OCI-LY1 (cell line): ENCODE data around the gene SPECC1L.
"Not testable (repeated sequence)": the region's sequence is repeated elsewhere in the genome, so short reads cannot be mapped to it uniquely, and the experiment has no call there.

Source experiments
- H2AFZ ChIP-seq: fragments of 200-600 bp; sonication (generic), shearing (Covaris generic); 2 replicates; pipeline ENCODE4 v1.6.0; 2014; ENCODE audit warnings: antibody characterized with exemption, mild to moderate bottlenecking, low read length
- H3F3A ChIP-seq: fragments of 200-600 bp; sonication (generic), shearing (Covaris generic); 2 replicates; pipeline ENCODE4 v1.6.0; 2014; ENCODE audit warnings: mild to moderate bottlenecking, antibody characterized with exemption, low read length, moderate library complexity; ENCODE audit not compliant: insufficient read depth
- H3K27ac ChIP-seq: fragments of 200-600 bp; sonication (generic); 2 replicates; pipeline ENCODE4 v1.5.1; 2014; ENCODE audit warnings: low read length, mixed run types, mild to moderate bottlenecking, low read depth; ENCODE audit not compliant: poor library complexity, severe bottlenecking
- H3K27me3 ChIP-seq: fragments of 200-600 bp; sonication (generic); 2 replicates; pipeline ENCODE4 v1.6.0; 2014; ENCODE audit warnings: antibody characterized with exemption, mild to moderate bottlenecking, low read length, moderate library complexity; ENCODE audit not compliant: insufficient read depth
- H3K36me3 ChIP-seq: fragments of 200-600 bp; sonication (generic); 2 replicates; pipeline ENCODE4 v1.6.1; 2014; ENCODE audit warnings: mild to moderate bottlenecking, antibody characterized with exemption, low read length, moderate library complexity, mixed read lengths; ENCODE audit not compliant: insufficient read depth
- H3K4me1 ChIP-seq: fragments of 200-600 bp; sonication (generic); 2 replicates; pipeline ENCODE4 v1.5.1; 2014; ENCODE audit warnings: mild to moderate bottlenecking, low read length, moderate library complexity; ENCODE audit not compliant: insufficient read depth, severe bottlenecking
- H3K4me2 ChIP-seq: fragments of 200-600 bp; sonication (generic), shearing (Covaris generic); 2 replicates; pipeline ENCODE4 v1.6.1; 2014; ENCODE audit warnings: low read length
- H3K4me3 ChIP-seq: fragments of 200-600 bp; sonication (generic); 2 replicates; pipeline ENCODE4 v1.5.1; 2014; ENCODE audit warnings: low read length, low read depth, mild to moderate bottlenecking, mixed read lengths; ENCODE audit not compliant: poor library complexity, severe bottlenecking
- H3K79me2 ChIP-seq: fragments of 200-600 bp; shearing (Covaris generic); 2 replicates; pipeline ENCODE4 v1.6.1; 2016; ENCODE audit warnings: mixed run types, low read length, mixed read lengths; ENCODE audit not compliant: insufficient read depth
- H3K9ac ChIP-seq: fragments of 200-600 bp; sonication (generic), shearing (Covaris generic); 2 replicates; pipeline ENCODE4 v1.6.1; 2014; ENCODE audit warnings: mild to moderate bottlenecking, low read length, mixed read lengths
- H3K9me2 ChIP-seq: fragments of 200-600 bp; sonication (generic), shearing (Covaris generic); 2 replicates; pipeline ENCODE4 v1.6.1; 2014; ENCODE audit warnings: low read depth, mild to moderate bottlenecking, low read length, mixed read lengths
- H3K9me3 ChIP-seq: fragments of 200-600 bp; shearing (Covaris generic); 2 replicates; pipeline ENCODE4 v1.6.1; 2014; ENCODE audit warnings: low read length, mixed read lengths
- H4K20me1 ChIP-seq: fragments of 200-600 bp; sonication (generic), shearing (Covaris generic); 2 replicates; pipeline ENCODE4 v1.6.0; 2016; ENCODE audit warnings: mild to moderate bottlenecking, low read length; ENCODE audit not compliant: insufficient read depth
- CTCF ChIP-seq: fragments of 200-600 bp; sonication (generic), shearing (Covaris generic); IDR thresholded peaks from 2 replicates; pipeline ENCODE4 v1.5.1; 2017; ENCODE audit warnings: mild to moderate bottlenecking, antibody characterized with exemption, low read length, moderate library complexity, mixed read lengths

Gene SPECC1L

DNA sequence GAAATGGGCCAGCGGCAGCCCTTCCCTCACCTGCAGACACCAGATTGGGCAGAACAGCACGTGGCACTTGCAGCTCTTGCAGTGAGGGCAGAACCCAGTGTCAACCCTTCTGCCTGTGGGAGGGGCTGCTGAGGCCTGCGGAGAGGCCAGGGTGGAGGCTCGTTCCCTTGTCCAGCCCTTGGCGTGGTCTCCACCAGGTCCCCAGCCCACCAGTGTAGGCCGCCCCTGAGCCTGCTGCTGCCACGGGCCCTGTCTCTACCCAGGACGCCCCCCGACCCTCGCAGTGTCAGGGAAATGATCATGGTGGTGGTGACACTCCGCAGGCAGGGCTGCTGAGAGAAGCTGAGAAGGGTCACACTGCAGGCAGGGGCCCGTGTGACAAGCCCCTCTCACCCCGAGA lies 14.5 kb upstream of the SPECC1L start:
- H3K9me3 ChIP-seq, H3K9me2 ChIP-seq, H3K27ac ChIP-seq, H2AFZ ChIP-seq, H3K4me2 ChIP-seq, H3F3A ChIP-seq, H3K4me1 ChIP-seq, H3K4me3 ChIP-seq, H3K79me2 ChIP-seq, H3K36me3 ChIP-seq, H4K20me1 ChIP-seq, H3K27me3 ChIP-seq, H3K9ac ChIP-seq: not testable (repeated sequence)

GRCh38 chr22:24256736-24257135 lies 13.9 kb upstream of the SPECC1L start:
- not testable (repeated sequence) for H3K9me2 ChIP-seq, H3K4me2 ChIP-seq, H3K4me3 ChIP-seq, H3F3A ChIP-seq, H3K9ac ChIP-seq, H3K4me1 ChIP-seq, H2AFZ ChIP-seq, H3K27me3 ChIP-seq, H3K27ac ChIP-seq, H4K20me1 ChIP-seq, H3K36me3 ChIP-seq, H3K9me3 ChIP-seq, H3K79me2 ChIP-seq

DNA sequence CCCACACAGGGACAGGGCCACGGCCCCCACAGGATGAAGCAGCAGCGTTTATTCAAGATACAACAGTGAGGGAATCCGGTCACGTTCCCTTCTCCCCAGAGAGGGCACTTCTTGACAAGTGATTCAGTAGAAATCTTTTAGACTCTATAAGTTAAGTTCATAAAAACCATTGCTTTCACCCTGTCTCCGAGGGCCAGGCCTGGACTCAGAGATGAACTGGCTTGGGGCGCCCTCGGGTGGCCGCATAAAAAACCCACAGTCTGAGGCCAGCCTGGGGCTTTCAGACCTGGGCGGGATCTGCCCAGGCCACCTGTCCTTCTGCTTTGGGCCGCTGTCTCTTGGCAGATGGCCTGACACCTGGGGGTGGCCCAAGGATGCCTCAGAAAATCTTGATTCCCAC lies 11.2 kb upstream of the SPECC1L start:
- not testable (repeated sequence) for H4K20me1 ChIP-seq, H3K27ac ChIP-seq, H3K9ac ChIP-seq, H2AFZ ChIP-seq, H3K4me1 ChIP-seq, H3F3A ChIP-seq, H3K9me2 ChIP-seq, H3K4me2 ChIP-seq, H3K4me3 ChIP-seq, H3K79me2 ChIP-seq, H3K27me3 ChIP-seq, H3K9me3 ChIP-seq, H3K36me3 ChIP-seq
- TF ChIP-seq CTCF, result peak; percentile 31; the same call in 1 of the 2 replicates

- not testable (repeated sequence) for H3K4me3 ChIP-seq
These were observed 8.4 kb upstream of the SPECC1L start for GRCh38 chr22:24262185-24262749.

DNA sequence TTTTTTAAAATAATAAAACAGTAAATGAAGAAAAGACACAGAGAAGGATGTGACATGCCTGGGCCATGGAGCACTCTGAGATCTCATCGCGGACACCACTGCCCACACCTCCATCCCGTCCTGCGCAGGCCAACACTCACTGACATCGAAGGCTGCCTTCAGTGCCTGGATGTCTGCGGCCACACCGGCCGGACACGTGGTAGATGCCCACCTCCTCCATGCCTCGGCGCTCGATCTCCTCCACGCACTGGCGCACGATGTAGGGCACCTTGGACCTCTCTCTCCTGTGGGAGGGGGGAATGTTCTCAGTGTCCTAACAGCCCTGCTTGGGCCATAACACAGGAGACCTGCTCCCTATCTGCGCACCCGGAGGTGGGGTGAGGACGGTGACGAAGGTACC lies 7.2 kb upstream of the SPECC1L start:
- H3K4me3 ChIP-seq, H3K27ac ChIP-seq, H4K20me1 ChIP-seq, H3K4me2 ChIP-seq, H3F3A ChIP-seq, H3K9me2 ChIP-seq, H3K36me3 ChIP-seq, H3K79me2 ChIP-seq, H3K27me3 ChIP-seq, H3K9ac ChIP-seq, H2AFZ ChIP-seq, H3K9me3 ChIP-seq: not testable (repeated sequence)
- H3K4me1 ChIP-seq, result peaks cover 10% of the 10 kb centered on the region

More at GRCh38 chr22:24262185-24262749, 8.4 kb upstream of the SPECC1L start:
- not testable (repeated sequence) for H3K27ac ChIP-seq, H3K9me3 ChIP-seq, H4K20me1 ChIP-seq, H3K27me3 ChIP-seq, H3K9ac ChIP-seq, H3K9me2 ChIP-seq, H3K4me2 ChIP-seq, H3K36me3 ChIP-seq, H3K79me2 ChIP-seq, H2AFZ ChIP-seq, H3F3A ChIP-seq
- peaks cover 10% of the 10 kb centered on the region for H3K4me1 ChIP-seq

DNA sequence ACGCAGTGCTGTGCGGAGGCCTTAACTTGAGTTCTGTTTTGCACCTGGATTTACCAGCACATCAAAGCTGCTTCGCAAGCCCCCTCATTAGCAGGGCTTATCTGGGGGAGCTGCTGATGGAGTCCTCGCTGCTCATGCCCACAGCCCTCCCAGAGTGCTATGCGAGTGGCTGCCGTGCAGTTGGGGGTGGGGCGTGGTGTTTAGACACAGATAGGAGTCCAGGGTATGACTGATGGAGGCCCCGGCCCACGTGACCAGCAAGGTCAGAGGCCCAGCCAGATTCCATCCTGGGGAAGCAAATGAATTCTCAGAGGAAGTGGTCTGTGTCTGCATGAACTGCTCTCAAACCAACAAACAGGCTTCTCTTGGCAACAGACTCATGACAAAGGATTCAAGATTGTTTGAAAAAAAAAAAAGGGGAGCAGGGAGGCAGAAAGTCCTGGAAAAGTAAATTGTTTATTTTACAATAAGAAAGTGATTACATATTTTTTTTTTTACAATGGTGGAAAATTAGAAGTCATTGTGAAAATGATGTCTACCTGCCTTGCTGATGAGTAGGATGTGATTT lies 6.2 kb upstream of the SPECC1L start:
- H3K4me2 ChIP-seq, H2AFZ ChIP-seq, H3K9me2 ChIP-seq, H3K36me3 ChIP-seq, H3K9me3 ChIP-seq, H4K20me1 ChIP-seq, H3F3A ChIP-seq, H3K9ac ChIP-seq, H3K4me3 ChIP-seq, H3K27me3 ChIP-seq, H3K79me2 ChIP-seq, H3K27ac ChIP-seq: not testable (repeated sequence)
- H3K4me1 ChIP-seq, result peaks cover 12% of the 10 kb centered on the region
